ENCODE data around the gene ARHGAP42.
A peak's percentile ranks its signal among the peaks of the same experiment; 100 is the strongest.

The ARHGAP42 gene

GRCh38 chr11:100815787-100816330, 128.8 kb downstream of the ARHGAP42 start:
- H3K4me3 ChIP-seq (ENCODE audit: low read length), result no peak overlapping the region
- DNase-seq (ENCODE audit: low read depth, low spot score), result no peak

- no peak overlapping the region for H3K4me3 ChIP-seq (ENCODE audit: low read length)
- no peak for DNase-seq (ENCODE audit: low read depth, low spot score)
These were observed 129.7 kb downstream of the ARHGAP42 start for GRCh38 chr11:100816823-100817222.

- no peak overlapping the region for H3K4me3 ChIP-seq (ENCODE audit: low read length)
- DNase-seq (ENCODE audit: low read depth, low spot score), result no peak
These were observed 130.5 kb downstream of the ARHGAP42 start for GRCh38 chr11:100817620-100818019.

- DNase-seq (ENCODE audit: low read depth, low spot score), result no peak
- H3K4me3 ChIP-seq (ENCODE audit: low read length), result no peak overlapping the region
These were observed 133.5 kb downstream of the ARHGAP42 start for GRCh38 chr11:100820621-100821020.

- no peak overlapping the region for H3K4me3 ChIP-seq (ENCODE audit: low read length)
- DNase-seq (ENCODE audit: low read depth, low spot score), result no peak
These were observed 134.1 kb downstream of the ARHGAP42 start for GRCh38 chr11:100821198-100821597.

GRCh38 chr11:100823360-100823759, 136.3 kb downstream of the ARHGAP42 start:
- no peak overlapping the region for H3K4me3 ChIP-seq (ENCODE audit: low read length)
- no peak for DNase-seq (ENCODE audit: low read depth, low spot score)

GRCh38 chr11:100824041-100824809, 137.1 kb downstream of the ARHGAP42 start:
- DNase-seq (ENCODE audit: low read depth, low spot score), result no peak
- H3K4me3 ChIP-seq (ENCODE audit: low read length), result no peak overlapping the region

- DNase-seq (ENCODE audit: low read depth, low spot score), result no peak
These were observed 138.5 kb downstream of the ARHGAP42 start for GRCh38 chr11:100825626-100826025.

GRCh38 chr11:100827934-100828661, 141.0 kb downstream of the ARHGAP42 start:
- H3K4me3 ChIP-seq (ENCODE audit: low read length), result no peak overlapping the region
- DNase-seq (ENCODE audit: low read depth, low spot score), result peak; percentile 25

More at GRCh38 chr11:100825626-100826025, 138.5 kb downstream of the ARHGAP42 start:
- H3K4me3 ChIP-seq (ENCODE audit: low read length), result no peak overlapping the region

- no peak for DNase-seq (ENCODE audit: low read depth, low spot score)
- H3K4me3 ChIP-seq (ENCODE audit: low read length), result no peak overlapping the region
These were observed 143.2 kb downstream of the ARHGAP42 start for GRCh38 chr11:100830274-100830673.

- DNase-seq (ENCODE audit: low read depth, low spot score), result no peak
- H3K4me3 ChIP-seq (ENCODE audit: low read length), result no peak overlapping the region
These were observed 144.1 kb downstream of the ARHGAP42 start for GRCh38 chr11:100830978-100831732.

- H3K4me3 ChIP-seq (ENCODE audit: low read length), result no peak overlapping the region
- DNase-seq (ENCODE audit: low read depth, low spot score), result no peak
These were observed 144.9 kb downstream of the ARHGAP42 start for GRCh38 chr11:100831929-100832494.

- DNase-seq (ENCODE audit: low read depth, low spot score), result no peak
- H3K4me3 ChIP-seq (ENCODE audit: low read length), result no peak overlapping the region
These were observed 145.7 kb downstream of the ARHGAP42 start for GRCh38 chr11:100832829-100833228.

- no peak for DNase-seq (ENCODE audit: low read depth, low spot score)
- no peak overlapping the region for H3K4me3 ChIP-seq (ENCODE audit: low read length)
These were observed 146.2 kb downstream of the ARHGAP42 start for GRCh38 chr11:100833276-100833675.

GRCh38 chr11:100835854-100836253, 148.8 kb downstream of the ARHGAP42 start:
- DNase-seq (ENCODE audit: low read depth, low spot score), result no peak

GRCh38 chr11:100837311-100837710, 150.2 kb downstream of the ARHGAP42 start:
- no peak for DNase-seq (ENCODE audit: low read depth, low spot score)
- H3K4me3 ChIP-seq (ENCODE audit: low read length), result no peak overlapping the region

More at GRCh38 chr11:100835854-100836253, 148.8 kb downstream of the ARHGAP42 start:
- no peak overlapping the region for H3K4me3 ChIP-seq (ENCODE audit: low read length)

GRCh38 chr11:100841711-100842407, 154.8 kb downstream of the ARHGAP42 start:
- DNase-seq (ENCODE audit: low read depth, low spot score), result no peak
- no peak overlapping the region for H3K4me3 ChIP-seq (ENCODE audit: low read length)

GRCh38 chr11:100847696-100848216, 160.7 kb downstream of the ARHGAP42 start:
- H3K4me3 ChIP-seq (ENCODE audit: low read length), result no peak overlapping the region
- DNase-seq (ENCODE audit: low read depth, low spot score), result no peak

All from Jurkat, Clone E6-1 (cell line).